ENCODE measurements around the gene LLGL2. TPM values are rescaled to one million over a fixed set of nuclear protein-coding genes. Genes with fewer than 3 reads are reported as not detected.

Gene LLGL2
- total RNA-seq, 1 donor from 2014 or later = 14.8 TPM

GRCh38 chr17:75584849-75585175, 59.3 kb downstream of the LLGL2 start:
- H3K4me2 ChIP-seq (ENCODE audit: low read length) = no peak overlapping the region
- no peak overlapping the region for H3K27ac Mint-ChIP-seq (ENCODE audit: unreplicated experiment)
- no peak overlapping the region for H3K27ac ChIP-seq (ENCODE audit: low read depth, low read length)
- H3K4me3 ChIP-seq (ENCODE audit: insufficient read depth, low read depth, low read length) = no peak overlapping the region
- no peak overlapping the region for H2AFZ ChIP-seq (ENCODE audit: low read depth, low read length)
- TF ChIP-seq CTCF (IDR thresholded peaks at IDR 0.05; ENCODE audit: insufficient read depth, low read depth, low read length) = no peak
- H3K79me2 ChIP-seq (ENCODE audit: insufficient read depth, low read length) = no peaks in the 10 kb centered on the region
- DNase-seq (ENCODE audit: low read depth) (no peak), FAIRE-seq (no peak)
- no peak overlapping the region for H3K4me3 Mint-ChIP-seq (ENCODE audit: unreplicated experiment)
- peaks cover 3% of the 10 kb centered on the region for H3K4me1 Mint-ChIP-seq (ENCODE audit: low read depth, unreplicated experiment)
- H3K27me3 ChIP-seq (ENCODE audit: insufficient read depth, low read length) = peaks cover 14% of the 10 kb centered on the region
- H3K9me3 Mint-ChIP-seq (ENCODE audit: unreplicated experiment) = peaks cover 13% of the 10 kb centered on the region
- H3K36me3 Mint-ChIP-seq (ENCODE audit: low read depth, unreplicated experiment) = no peaks in the 10 kb centered on the region
- H3K9ac ChIP-seq (ENCODE audit: low read length) = no peak overlapping the region
- H4K20me1 ChIP-seq (ENCODE audit: insufficient read depth, low read length) = no peaks in the 10 kb centered on the region
- H3K27me3 Mint-ChIP-seq (ENCODE audit: low read depth, unreplicated experiment) = peaks cover 17% of the 10 kb centered on the region
- no peaks in the 10 kb centered on the region for H3K36me3 ChIP-seq (ENCODE audit: insufficient read depth, low read length)
- H3K9me3 ChIP-seq (ENCODE audit: insufficient read depth, low read depth, low read length) = no peaks in the 10 kb centered on the region
- no peaks in the 10 kb centered on the region for H3K4me1 ChIP-seq (ENCODE audit: insufficient read depth, low read length)

- no peaks in the 10 kb centered on the region for H3K9me3 ChIP-seq (ENCODE audit: insufficient read depth, low read depth, low read length)
- FAIRE-seq (no peak), DNase-seq (ENCODE audit: low read depth) (no peak)
- no peaks in the 10 kb centered on the region for H3K36me3 ChIP-seq (ENCODE audit: insufficient read depth, low read length)
- no peaks in the 10 kb centered on the region for H4K20me1 ChIP-seq (ENCODE audit: insufficient read depth, low read length)
- peak within 1 kb of the TSS; percentile 31 for H3K9ac ChIP-seq (ENCODE audit: low read length)
- Mint-ChIP-seq H3K4me3 (ENCODE audit: unreplicated experiment) (no peak within 1 kb of the TSS), H3K9me3 (ENCODE audit: unreplicated experiment) (peaks cover 11% of the 10 kb centered on the region), H3K27me3 (ENCODE audit: low read depth, unreplicated experiment) (peaks cover 16% of the 10 kb centered on the region), H3K36me3 (ENCODE audit: low read depth, unreplicated experiment) (peaks cover 2% of the 10 kb centered on the region), H3K4me1 (ENCODE audit: low read depth, unreplicated experiment) (peaks cover 3% of the 10 kb centered on the region), H3K27ac (ENCODE audit: unreplicated experiment) (no peak within 1 kb of the TSS)
- H3K4me1 ChIP-seq (ENCODE audit: insufficient read depth, low read length) = no peaks in the 10 kb centered on the region
- peak; percentile 99 for TF ChIP-seq EZH2 (IDR thresholded peaks at IDR 0.05; ENCODE audit: insufficient read depth, low read length)
- TF ChIP-seq CTCF (IDR thresholded peaks at IDR 0.05; ENCODE audit: insufficient read depth, low read depth, low read length) = no peak
- peaks cover 14% of the 10 kb centered on the region for H3K27me3 ChIP-seq (ENCODE audit: insufficient read depth, low read length)
- H3K4me3 ChIP-seq (ENCODE audit: insufficient read depth, low read depth, low read length) = peak within 1 kb of the TSS; percentile 33
- no peak within 1 kb of the TSS for H3K27ac ChIP-seq (ENCODE audit: low read depth, low read length)
- peak within 1 kb of the TSS; percentile 81 for H3K4me2 ChIP-seq (ENCODE audit: low read length)
- H2AFZ ChIP-seq (ENCODE audit: low read depth, low read length) = peak within 1 kb of the TSS; percentile 77
- H3K79me2 ChIP-seq (ENCODE audit: insufficient read depth, low read length) = no peaks in the 10 kb centered on the region
Observed at GRCh38 chr17:75587675-75588595, 62.4 kb downstream of the LLGL2 start, which contains the start of gene MYO15B. Gene MYO15B, plus strand, starts transcription at chr17:75587800. Its CDS starts 258 bp downstream, at chr17:75588058.

- Mint-ChIP-seq H3K4me1 (ENCODE audit: low read depth, unreplicated experiment) (peaks cover 3% of the 10 kb centered on the region), H3K4me3 (ENCODE audit: unreplicated experiment) (no peak overlapping the region), H3K27ac (ENCODE audit: unreplicated experiment) (no peak overlapping the region), H3K27me3 (ENCODE audit: low read depth, unreplicated experiment) (peaks cover 16% of the 10 kb centered on the region), H3K36me3 (ENCODE audit: low read depth, unreplicated experiment) (peaks cover 2% of the 10 kb centered on the region), H3K9me3 (ENCODE audit: unreplicated experiment) (peaks cover 11% of the 10 kb centered on the region)
- Histone ChIP-seq H3K4me1 (ENCODE audit: insufficient read depth, low read length) (no peaks in the 10 kb centered on the region), H3K79me2 (ENCODE audit: insufficient read depth, low read length) (no peaks in the 10 kb centered on the region), H3K4me3 (ENCODE audit: insufficient read depth, low read depth, low read length) (peak overlapping the region; percentile 33), H3K9ac (ENCODE audit: low read length) (peak overlapping the region; percentile 31), H3K27me3 (ENCODE audit: insufficient read depth, low read length) (peaks cover 14% of the 10 kb centered on the region), H2AFZ (ENCODE audit: low read depth, low read length) (peak overlapping the region; percentile 77), H3K4me2 (ENCODE audit: low read length) (peak overlapping the region; percentile 81), H3K36me3 (ENCODE audit: insufficient read depth, low read length) (no peaks in the 10 kb centered on the region), H3K27ac (ENCODE audit: low read depth, low read length) (no peak overlapping the region), H4K20me1 (ENCODE audit: insufficient read depth, low read length) (no peaks in the 10 kb centered on the region), H3K9me3 (ENCODE audit: insufficient read depth, low read depth, low read length) (no peaks in the 10 kb centered on the region)
- DNase-seq (ENCODE audit: low read depth) (no peak), FAIRE-seq (no peak)
- TF ChIP-seq CTCF (IDR thresholded peaks at IDR 0.05; ENCODE audit: insufficient read depth, low read depth, low read length) (no peak), EZH2 (IDR thresholded peaks at IDR 0.05; ENCODE audit: insufficient read depth, low read length) (peak; percentile 94)
Observed at GRCh38 chr17:75588596-75589011, 63.1 kb downstream of the LLGL2 start.

Data from astrocyte (in vitro differentiated cells and primary cell).